Psoas muscle (tissue), 8 donors: ENCODE data around the gene LHFPL3. TPM values are rescaled to one million over a fixed set of nuclear protein-coding genes. Genes with fewer than 3 reads are reported as not detected.

Experiments
- ATAC-seq, 4 donors: fragments of 200-7000 bp; cut with Tn5 transposase; one replicate each; pipeline ENCODE4 v1.9.1; 2020; ENCODE audit warnings: moderate library complexity in 3 of 4, mild to moderate bottlenecking in 2 of 4
- DNase-seq, 2 donors: peaks; one replicate each; pipeline ENCODE4 v3.0.0-alpha.2; 2020
- H3K27ac ChIP-seq: fragments of 200-600 bp; one replicate; pipeline ENCODE4 v1.8.0; 2022
- H3K27me3 ChIP-seq, 3 donors: fragments of 200-600 bp in 1 of 3; one replicate each; pipeline versions ENCODE4 v1.6.1 to v1.8.0; 2013 to 2022; ENCODE audit warnings: low read length in 2 of 3, mild to moderate bottlenecking in 2 of 3, moderate library complexity in 1 of 3; ENCODE audit not compliant: insufficient read depth in 3 of 3
- H3K36me3 ChIP-seq, 2 donors: fragments of 200-600 bp in 1 of 2; one replicate each; pipeline versions ENCODE4 v1.6.1 to v1.8.0; 2013 to 2022; ENCODE audit warnings: low read depth in 1 of 2, mild to moderate bottlenecking in 1 of 2, moderate library complexity in 1 of 2; ENCODE audit not compliant: insufficient read depth in 1 of 2
- H3K4me1 ChIP-seq: fragments of 200-600 bp; one replicate; pipeline ENCODE4 v1.8.0; 2022
- H3K4me3 ChIP-seq: fragments of 200-600 bp; one replicate; pipeline ENCODE4 v1.8.0; 2022; ENCODE audit warnings: mild to moderate bottlenecking
- H3K9me3 ChIP-seq: fragments of 200-600 bp; one replicate; pipeline ENCODE4 v1.8.0; 2022
- WGBS, 3 donors: extraction: QIAGEN DNeasy Blood & Tissue Kit; methylation state at CpG; one replicate each; pipeline versions ENCODE4 v1.1.6 to v1.1.7; 2013; 5-methylcytosine and 5-hydroxymethylcytosine counted together
- intact Hi-C, 2 donors: fragments of 100-400 bp; cut with DNase I; formaldehyde crosslinking; loops; one replicate each; pipeline versions ENCODE4 v1.11.0 to v1.14.2; 2022
- polyA plus RNA-seq, 3 donors: library from polyadenylated mRNA; stranded (reverse); fragments of 200-250 nt; gene quantifications; one replicate each; pipeline ENCODE4 v1.2.3, GENCODE V29; 2013
- total RNA-seq, 4 donors: library from RNA; stranded (reverse); fragmentation: NEBNext Ultra II Directional in 2 of 4; extraction: Animal tissue kit (Norgen Biotek cat#: 25700) in 2 of 4; gene quantifications; one replicate each; pipeline versions ENCODE4 v1.2.1 to v1.2.4, GENCODE V29; 2021 to 2023
- TF ChIP-seq, protein P1 (sequence below): fragments of 200-600 bp; IDR thresholded peaks from one replicate; pipeline ENCODE4 v1.8.0; 2022; ENCODE audit warnings: antibody characterized with exemption
- donor health status: healthy with polysubstance abuse.
- donor health status: DM: no; HTN: no; CAD: no; lungs with moderate emphysema.
- donor health status: Bipolar disorder and iron deficiency.
- donor health status: healthy.
- donor health status: DM: yes; HTN: yes; CAD: no.
- donor health status: DM: no; HTN: no; CAD: no.
- donor health status: DM: no; HTN: no; CAD: no.
- donor health status: DM: yes; HTN: yes; CAD: no.

Gene LHFPL3
- total and polyA plus RNA-seq, 7 donors: not detected

DNA sequence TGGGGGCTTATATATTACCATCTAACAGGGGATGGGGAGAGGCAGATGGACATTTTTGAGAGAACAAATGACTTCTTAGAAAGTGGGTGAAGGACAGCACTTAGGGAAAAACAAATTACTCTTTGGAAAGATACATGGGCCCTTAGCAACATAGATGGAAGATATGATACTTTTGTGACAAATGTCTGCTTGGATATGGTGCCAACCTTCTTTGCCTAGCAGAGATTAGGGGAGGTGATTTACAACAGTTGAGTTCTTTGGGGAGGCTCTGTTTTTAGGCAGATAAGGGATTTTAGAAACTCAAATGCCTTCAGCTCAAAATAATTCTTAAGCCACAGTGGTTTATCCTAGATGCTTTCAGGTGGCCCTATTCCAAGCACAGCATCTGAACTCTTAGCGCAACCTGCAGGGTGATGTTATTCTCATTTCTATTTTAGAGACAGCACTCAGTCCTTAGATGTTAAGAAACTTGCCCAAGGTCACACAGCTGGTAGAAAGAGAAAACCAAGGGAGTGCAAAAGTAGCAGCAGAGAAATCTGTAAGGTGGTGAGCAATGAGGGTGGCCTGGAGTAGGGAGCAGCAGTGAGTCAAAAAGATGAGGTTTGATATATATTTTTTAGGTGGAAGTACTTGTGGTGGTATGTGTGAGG lies 610.5 kb downstream of the LHFPL3 start:
- ATAC-seq (no peak), DNase-seq (no peak)
- Histone ChIP-seq H3K27ac (no peak overlapping the region), H3K4me3 (no peak overlapping the region), H3K36me3 (no peaks in the 10 kb centered on the region), H3K4me1 (no peaks in the 10 kb centered on the region), H3K27me3 (no peaks in the 10 kb centered on the region), H3K9me3 (no peaks in the 10 kb centered on the region)
- TF ChIP-seq, protein P1, sequence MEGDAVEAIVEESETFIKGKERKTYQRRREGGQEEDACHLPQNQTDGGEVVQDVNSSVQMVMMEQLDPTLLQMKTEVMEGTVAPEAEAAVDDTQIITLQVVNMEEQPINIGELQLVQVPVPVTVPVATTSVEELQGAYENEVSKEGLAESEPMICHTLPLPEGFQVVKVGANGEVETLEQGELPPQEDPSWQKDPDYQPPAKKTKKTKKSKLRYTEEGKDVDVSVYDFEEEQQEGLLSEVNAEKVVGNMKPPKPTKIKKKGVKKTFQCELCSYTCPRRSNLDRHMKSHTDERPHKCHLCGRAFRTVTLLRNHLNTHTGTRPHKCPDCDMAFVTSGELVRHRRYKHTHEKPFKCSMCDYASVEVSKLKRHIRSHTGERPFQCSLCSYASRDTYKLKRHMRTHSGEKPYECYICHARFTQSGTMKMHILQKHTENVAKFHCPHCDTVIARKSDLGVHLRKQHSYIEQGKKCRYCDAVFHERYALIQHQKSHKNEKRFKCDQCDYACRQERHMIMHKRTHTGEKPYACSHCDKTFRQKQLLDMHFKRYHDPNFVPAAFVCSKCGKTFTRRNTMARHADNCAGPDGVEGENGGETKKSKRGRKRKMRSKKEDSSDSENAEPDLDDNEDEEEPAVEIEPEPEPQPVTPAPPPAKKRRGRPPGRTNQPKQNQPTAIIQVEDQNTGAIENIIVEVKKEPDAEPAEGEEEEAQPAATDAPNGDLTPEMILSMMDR: no peak
- WGBS, 3 donors: 92 to 98% (median 94%) methylated on average over 1 of the region's 1 CpG
- intact Hi-C loops: no loop called here

DNA sequence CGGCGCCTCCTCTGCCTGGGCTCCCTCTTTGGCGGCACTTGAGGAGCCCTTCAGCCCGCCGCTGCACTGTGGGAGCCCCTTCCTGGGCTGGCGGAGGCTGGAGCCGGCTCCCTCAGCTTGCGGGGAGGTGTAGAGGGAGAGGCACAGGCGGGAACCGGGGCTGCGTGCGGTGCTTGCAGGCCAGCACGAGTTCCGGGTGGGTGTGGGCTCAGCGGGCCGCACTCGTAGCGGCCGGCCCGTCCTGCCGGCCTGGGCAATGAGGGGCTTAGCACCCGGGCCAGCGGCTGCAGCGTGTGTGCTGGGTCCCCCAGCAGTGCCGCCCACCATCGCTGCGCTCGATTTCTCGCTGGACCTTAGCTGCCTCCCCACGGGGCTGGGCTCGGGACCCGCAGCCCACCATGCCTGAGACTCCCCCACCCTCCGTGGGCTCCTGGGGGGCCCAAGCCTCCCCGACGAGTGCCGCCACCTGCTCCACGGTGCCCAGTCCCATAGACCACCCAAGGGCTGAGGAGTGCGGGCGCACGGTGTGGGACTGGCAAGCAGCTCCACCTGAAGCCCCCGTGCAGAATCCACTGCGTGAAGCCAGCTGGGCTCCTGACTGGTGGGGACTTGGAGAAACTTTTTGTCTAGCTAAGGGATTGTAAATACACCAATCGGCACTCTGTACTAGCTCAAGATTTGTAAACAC lies 611.8 kb downstream of the LHFPL3 start:
- DNase-seq (no peak), ATAC-seq (no peak)
- TF ChIP-seq, protein P1: no peak
- intact Hi-C loops: no loop called here
- H3K27ac ChIP-seq: no peak overlapping the region
- H3K27me3 ChIP-seq: no peaks in the 10 kb centered on the region
- no peaks in the 10 kb centered on the region for H3K36me3 ChIP-seq
- 92 to 95% (median 93%) methylated on average over 31 to 43 of the region's 43 CpGs for WGBS, 3 donors
- H3K4me1 ChIP-seq: peaks cover 3% of the 10 kb centered on the region
- H3K4me3 ChIP-seq: no peak overlapping the region
- H3K9me3 ChIP-seq: no peaks in the 10 kb centered on the region

DNA sequence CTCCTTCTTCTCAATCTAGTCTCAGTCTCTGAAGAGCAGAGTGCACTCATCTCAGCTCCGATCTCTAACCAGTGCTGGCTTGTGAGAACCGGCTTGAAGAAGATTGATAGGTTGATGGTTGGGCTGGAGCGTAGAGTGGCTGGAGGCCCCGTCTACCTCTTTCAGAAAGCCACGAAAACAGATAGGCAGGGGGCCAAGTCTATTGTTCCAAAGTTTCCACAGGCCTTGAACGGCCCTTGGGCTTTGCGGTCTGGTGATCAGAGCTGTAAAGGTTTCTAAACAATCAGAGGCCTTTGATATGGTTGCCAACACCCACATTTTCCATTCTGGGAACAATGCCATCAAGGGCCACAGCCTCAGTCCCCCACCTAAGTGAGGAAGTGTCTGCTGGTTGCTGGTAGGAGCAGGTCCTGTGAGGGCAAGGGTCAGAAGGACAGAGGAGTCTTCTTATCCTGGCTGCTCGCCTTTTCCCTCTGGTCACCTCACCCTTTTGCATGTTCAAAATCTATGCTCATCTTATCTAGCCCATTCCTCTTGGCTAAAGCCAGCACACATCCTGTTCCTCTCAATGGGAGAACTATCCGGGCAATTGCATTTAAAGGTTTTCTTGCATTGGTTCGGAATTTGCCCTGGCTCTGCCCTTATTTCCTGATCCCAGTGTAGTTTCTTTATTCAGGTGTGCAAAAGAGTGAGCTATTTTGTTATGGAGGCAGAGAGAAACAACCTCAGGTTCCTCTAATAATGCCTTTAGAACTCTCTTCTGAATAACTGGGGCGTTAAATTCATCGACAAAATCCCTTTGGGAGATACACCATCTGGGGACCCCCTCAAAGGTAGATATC lies 615.3 kb downstream of the LHFPL3 start:
- no peaks in the 10 kb centered on the region for H3K27me3 ChIP-seq
- no peaks in the 10 kb centered on the region for H3K36me3 ChIP-seq
- H3K4me3 ChIP-seq: no peak overlapping the region
- DNase-seq (no peak), ATAC-seq (peak; percentile 31 to 47 (median 34))
- H3K9me3 ChIP-seq: no peaks in the 10 kb centered on the region
- WGBS, 3 donors: 57 to 67% (median 61%) methylated on average over 12 of the region's 12 CpGs
- peak overlapping the region; percentile 76 for H3K27ac ChIP-seq
- TF ChIP-seq, protein P1: no peak
- intact Hi-C loops: no loop called here
- H3K4me1 ChIP-seq: peaks cover 3% of the 10 kb centered on the region

DNA sequence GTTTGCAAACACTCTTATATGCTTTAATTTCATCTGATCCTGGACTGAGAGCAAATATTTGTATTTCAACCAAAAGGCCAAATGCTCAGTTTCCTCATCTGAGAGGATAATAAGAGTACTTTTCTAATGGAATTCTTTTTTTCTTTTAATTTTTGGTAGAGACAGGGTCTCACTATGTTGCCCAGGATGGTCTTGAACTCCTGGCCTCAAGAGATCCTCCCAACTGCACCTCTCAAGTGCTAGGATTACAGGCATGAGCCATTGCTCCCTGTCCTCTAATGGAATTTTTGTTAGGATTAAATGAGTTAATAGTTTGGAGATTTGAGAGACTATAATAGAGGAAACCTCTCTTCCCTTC lies 617.2 kb downstream of the LHFPL3 start:
- Histone ChIP-seq H3K9me3 (no peaks in the 10 kb centered on the region), H3K27ac (peak overlapping the region; percentile 73), H3K4me3 (no peak overlapping the region), H3K4me1 (peaks cover 3% of the 10 kb centered on the region), H3K36me3 (no peaks in the 10 kb centered on the region), H3K27me3 (no peaks in the 10 kb centered on the region)
- DNase-seq (no peak), ATAC-seq (no peak)
- intact Hi-C loops: no loop called here
- TF ChIP-seq, protein P1: no peak
